H9 (cell line): ENCODE results near the gene BTG3. TPM values are rescaled to one million over a fixed set of nuclear protein-coding genes. Genes with fewer than 3 reads are reported as not detected.

Source experiments
- DNase-seq: peaks from one replicate; pipeline ENCODE4 v3.0.0-alpha.2; 2017
- H2AFZ ChIP-seq: one replicate; pipeline ENCODE4 v1.6.1; 2013; ENCODE audit warnings: mild to moderate bottlenecking, low read length, control low read depth, moderate library complexity
- H2AK5ac ChIP-seq: 2 replicates; pipeline ENCODE4 v1.6.1; 2013; ENCODE audit warnings: low read length, control low read depth, mixed read lengths; ENCODE audit not compliant: insufficient read length
- H2BK120ac ChIP-seq: one replicate; pipeline ENCODE4 v1.6.1; 2013; ENCODE audit warnings: low read depth, mild to moderate bottlenecking, low read length, control low read depth, inconsistent platforms; ENCODE audit not compliant: poor library complexity, severe bottlenecking
- H2BK12ac ChIP-seq: 2 replicates; pipeline ENCODE4 v1.6.1; 2013; ENCODE audit warnings: low read length, control low read depth, mixed read lengths, low read depth; ENCODE audit not compliant: insufficient read length
- H2BK15ac ChIP-seq: 2 replicates; pipeline ENCODE4 v1.6.1; 2013; ENCODE audit warnings: low read depth, low read length, control low read depth
- H2BK20ac ChIP-seq: one replicate; pipeline ENCODE4 v1.6.1; 2013; ENCODE audit warnings: low read depth, mild to moderate bottlenecking, low read length, control low read depth, inconsistent platforms; ENCODE audit not compliant: poor library complexity, severe bottlenecking
- H2BK5ac ChIP-seq: 2 replicates; pipeline ENCODE4 v1.6.1; 2013; ENCODE audit warnings: low read length, control low read depth, mixed read lengths; ENCODE audit not compliant: insufficient read length
- H3K14ac ChIP-seq: 2 replicates; pipeline ENCODE4 v1.6.1; 2013; ENCODE audit warnings: low read length, control low read depth; ENCODE audit not compliant: insufficient read depth
- H3K18ac ChIP-seq: 2 replicates; pipeline ENCODE4 v1.6.1; 2013; ENCODE audit warnings: low read depth, mild to moderate bottlenecking, mixed read lengths, low read length, control low read depth; ENCODE audit not compliant: insufficient read length
- H3K23ac ChIP-seq: 2 replicates; pipeline ENCODE4 v1.6.1; 2013; ENCODE audit warnings: low read length, control low read depth, mixed read lengths, low read depth; ENCODE audit not compliant: insufficient read length
- H3K23me2 ChIP-seq: 2 replicates; pipeline ENCODE4 v1.6.1; 2013; ENCODE audit warnings: low read depth, mild to moderate bottlenecking, mixed read lengths, low read length, control low read depth; ENCODE audit not compliant: insufficient read length, poor library complexity, severe bottlenecking
- H3K27ac ChIP-seq: 2 replicates; pipeline ENCODE4 v1.5.1; 2013; ENCODE audit warnings: low read length, control low read depth, mixed read lengths, low read depth; ENCODE audit not compliant: insufficient read length
- H3K27me3 ChIP-seq: 2 replicates; pipeline ENCODE4 v1.6.1; 2013; ENCODE audit warnings: low read length, control low read depth, inconsistent platforms; ENCODE audit not compliant: insufficient read depth
- H3K4ac ChIP-seq: 2 replicates; pipeline ENCODE4 v1.6.1; 2013; ENCODE audit warnings: low read depth, mild to moderate bottlenecking, control low read depth, inconsistent platforms, low read length, moderate library complexity
- H3K4me1 ChIP-seq: 2 replicates; pipeline ENCODE4 v1.6.1; 2013; ENCODE audit warnings: low read length, control low read depth, inconsistent platforms; ENCODE audit not compliant: insufficient read depth
- H3K4me2 ChIP-seq: 2 replicates; pipeline ENCODE4 v1.6.1; 2013; ENCODE audit warnings: low read length, control low read depth, mixed read lengths; ENCODE audit not compliant: insufficient read length, insufficient read depth
- H3K56ac ChIP-seq: 2 replicates; pipeline ENCODE4 v1.6.1; 2013; ENCODE audit warnings: low read depth, mild to moderate bottlenecking, mixed read lengths, low read length, control low read depth; ENCODE audit not compliant: insufficient read length
- H3K79me1 ChIP-seq: 2 replicates; pipeline ENCODE4 v1.6.1; 2013; ENCODE audit warnings: low read depth, mild to moderate bottlenecking, moderate library complexity, low read length, control low read depth, inconsistent platforms; ENCODE audit not compliant: insufficient read depth, poor library complexity, severe bottlenecking
- H3K79me2 ChIP-seq: 2 replicates; pipeline ENCODE4 v1.6.1; 2013; ENCODE audit warnings: low read length, control low read depth, inconsistent platforms; ENCODE audit not compliant: insufficient read depth
- H3K9ac ChIP-seq: 2 replicates; pipeline ENCODE4 v1.6.1; 2013; ENCODE audit warnings: low read length, control low read depth, mixed read lengths; ENCODE audit not compliant: insufficient read length; ENCODE audit errors: extremely low read depth
- H3K9me3 ChIP-seq: one replicate; pipeline ENCODE4 v1.6.1; 2013; ENCODE audit warnings: low read depth, low read length, inconsistent platforms; ENCODE audit not compliant: control insufficient read depth
- H3T11ph ChIP-seq: one replicate; pipeline ENCODE4 v1.6.1; 2013; ENCODE audit warnings: mild to moderate bottlenecking, low read length, control low read depth, inconsistent platforms
- H4K20me1 ChIP-seq: one replicate; pipeline ENCODE4 v1.6.1; 2013; ENCODE audit not compliant: control insufficient read depth, insufficient read length, insufficient read depth
- H4K5ac ChIP-seq: 2 replicates; pipeline ENCODE4 v1.6.1; 2013; ENCODE audit warnings: low read depth, mild to moderate bottlenecking, mixed read lengths, low read length, control low read depth; ENCODE audit not compliant: insufficient read length
- H4K8ac ChIP-seq: replicated peaks from 2 replicates; pipeline ENCODE4 v1.6.1; 2013; ENCODE audit warnings: low read length, control low read depth, mixed read lengths, low read depth; ENCODE audit not compliant: insufficient read length
- H4K91ac ChIP-seq: 2 replicates; pipeline ENCODE4 v1.6.1; 2013; ENCODE audit warnings: low read depth, mild to moderate bottlenecking, moderate library complexity, mixed read lengths, low read length, control low read depth; ENCODE audit not compliant: insufficient read length
- H3K27ac Mint-ChIP-seq, 3 experiments: 2 replicates in 2 of 3; 3 replicates in 1 of 3; pipeline ENCODE4 v1.8.0; 2020 to 2021; ENCODE audit warnings: mixed read lengths in 3 of 3, mild to moderate bottlenecking in 1 of 3, moderate library complexity in 1 of 3
- H3K27me3 Mint-ChIP-seq: 2 replicates; pipeline ENCODE4 v1.8.0; 2021; ENCODE audit warnings: low read depth, mild to moderate bottlenecking, moderate library complexity, mixed read lengths
- H3K36me3 Mint-ChIP-seq, 3 experiments: 2 replicates in 2 of 3; 3 replicates in 1 of 3; pipeline ENCODE4 v1.8.0; 2020 to 2021; ENCODE audit warnings: low read depth in 3 of 3, mixed read lengths in 3 of 3; ENCODE audit not compliant: insufficient read depth in 1 of 3
- H3K4me1 Mint-ChIP-seq, 2 experiments: 2 replicates each; pipeline ENCODE4 v1.8.0; 2020; ENCODE audit warnings: mixed read lengths in 2 of 2
- H3K4me3 Mint-ChIP-seq, 2 experiments: 2 replicates in 1 of 2; 3 replicates in 1 of 2; pipeline ENCODE4 v1.8.0; 2020 to 2021; ENCODE audit warnings: mild to moderate bottlenecking in 2 of 2, mixed read lengths in 2 of 2, moderate library complexity in 1 of 2
- H3K9me3 Mint-ChIP-seq, 2 experiments: 2 replicates in 1 of 2; 3 replicates in 1 of 2; pipeline ENCODE4 v1.8.0; 2020; ENCODE audit warnings: mild to moderate bottlenecking in 2 of 2, mixed read lengths in 2 of 2, moderate library complexity in 1 of 2
- WGBS: extraction: QIAGEN DNeasy Blood & Tissue Kit; methylation state at CpG from one replicate; pipeline ENCODE4 v1.1.7; 2013; ENCODE audit warnings: missing lambda C conversion rate, low lambda C conversion rate, mixed read lengths; ENCODE audit not compliant: insufficient read length; ENCODE audit errors: extremely low coverage; 5-methylcytosine and 5-hydroxymethylcytosine counted together
- total RNA-seq: library from RNA; stranded (reverse); gene quantifications from 2 replicates; pipeline ENCODE4 v1.2.1, GENCODE V29; 2021
- TF ChIP-seq, protein P1 (sequence below): fragments of 200-600 bp; sonication (generic); conservative IDR thresholded peaks from 3 replicates; pipeline ENCODE4 v1.8.0; 2021; ENCODE audit warnings: antibody characterized with exemption, mild to moderate bottlenecking

Gene BTG3
- total RNA-seq, 1 experiment from 2014 or later: 32.2 TPM

DNA sequence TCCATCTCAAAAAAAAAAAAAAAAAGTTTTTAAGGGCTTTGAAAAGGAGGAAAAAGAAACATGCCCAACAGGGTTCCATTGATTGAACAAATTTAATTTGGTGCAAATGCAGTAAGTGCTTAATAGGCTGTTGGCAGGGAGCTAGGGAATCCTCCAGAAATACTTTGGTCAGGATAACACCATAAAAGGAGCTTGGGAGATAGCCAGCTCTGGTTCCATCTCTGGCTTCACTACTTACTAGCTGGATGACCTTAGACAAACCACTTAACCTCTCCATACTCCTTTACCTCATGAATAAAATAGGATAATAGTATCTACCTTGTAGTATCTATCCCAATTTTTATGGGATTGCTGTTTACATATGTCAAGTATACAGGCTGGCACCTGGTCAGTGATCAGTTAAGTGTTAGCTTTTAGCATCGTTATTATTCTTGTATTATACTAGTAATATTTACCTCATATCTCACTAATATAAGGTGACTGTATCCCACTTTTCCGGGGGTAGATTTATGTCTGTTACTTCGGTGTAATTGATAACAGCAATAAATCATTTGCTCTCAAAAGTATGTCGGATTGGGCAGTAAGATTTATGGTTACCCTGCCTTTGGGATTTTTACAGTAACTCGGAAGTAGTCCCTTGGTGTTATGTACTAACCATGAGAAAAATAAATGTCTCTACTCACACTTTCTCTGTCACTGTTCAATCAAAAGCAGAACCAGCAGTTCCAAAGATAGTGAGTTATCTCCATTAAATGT, 36.4 kb downstream of the BTG3 start:
- no peaks in the 10 kb centered on the region for H3K79me2 ChIP-seq
- no peak overlapping the region for H2BK120ac ChIP-seq
- no peaks in the 10 kb centered on the region for H3K9me3 ChIP-seq
- no peak overlapping the region for H2BK5ac ChIP-seq
- no peak overlapping the region for H2BK20ac ChIP-seq
- H3K36me3 Mint-ChIP-seq: peaks cover 0 to 7% (median under 1%) of the 10 kb centered on the region in 3 experiments; a peak in 3 of 7 replicates
- no peak overlapping the region for H3K9ac ChIP-seq
- H3T11ph ChIP-seq: no peak overlapping the region
- H4K91ac ChIP-seq: no peak overlapping the region
- no peak overlapping the region for H4K5ac ChIP-seq
- H2BK12ac ChIP-seq: no peak overlapping the region
- no peaks in the 10 kb centered on the region for H3K4me1 ChIP-seq
- no peaks in the 10 kb centered on the region for H3K9me3 Mint-ChIP-seq
- H3K27ac Mint-ChIP-seq: no peak overlapping the region
- H3K27me3 Mint-ChIP-seq: no peaks in the 10 kb centered on the region
- no peaks in the 10 kb centered on the region for H3K4me1 Mint-ChIP-seq
- no peak overlapping the region for H3K56ac ChIP-seq
- H3K4ac ChIP-seq: no peak overlapping the region
- no peaks in the 10 kb centered on the region for H3K23me2 ChIP-seq
- DNase-seq: no peak
- H3K27me3 ChIP-seq: no peaks in the 10 kb centered on the region
- TF ChIP-seq, protein P1, sequence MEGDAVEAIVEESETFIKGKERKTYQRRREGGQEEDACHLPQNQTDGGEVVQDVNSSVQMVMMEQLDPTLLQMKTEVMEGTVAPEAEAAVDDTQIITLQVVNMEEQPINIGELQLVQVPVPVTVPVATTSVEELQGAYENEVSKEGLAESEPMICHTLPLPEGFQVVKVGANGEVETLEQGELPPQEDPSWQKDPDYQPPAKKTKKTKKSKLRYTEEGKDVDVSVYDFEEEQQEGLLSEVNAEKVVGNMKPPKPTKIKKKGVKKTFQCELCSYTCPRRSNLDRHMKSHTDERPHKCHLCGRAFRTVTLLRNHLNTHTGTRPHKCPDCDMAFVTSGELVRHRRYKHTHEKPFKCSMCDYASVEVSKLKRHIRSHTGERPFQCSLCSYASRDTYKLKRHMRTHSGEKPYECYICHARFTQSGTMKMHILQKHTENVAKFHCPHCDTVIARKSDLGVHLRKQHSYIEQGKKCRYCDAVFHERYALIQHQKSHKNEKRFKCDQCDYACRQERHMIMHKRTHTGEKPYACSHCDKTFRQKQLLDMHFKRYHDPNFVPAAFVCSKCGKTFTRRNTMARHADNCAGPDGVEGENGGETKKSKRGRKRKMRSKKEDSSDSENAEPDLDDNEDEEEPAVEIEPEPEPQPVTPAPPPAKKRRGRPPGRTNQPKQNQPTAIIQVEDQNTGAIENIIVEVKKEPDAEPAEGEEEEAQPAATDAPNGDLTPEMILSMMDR: no peak
- WGBS: no CpG with 5 or more reads among the region's 5 CpGs
- no peaks in the 10 kb centered on the region for H3K79me1 ChIP-seq
- H3K23ac ChIP-seq: no peak overlapping the region
- H2AFZ ChIP-seq: no peak overlapping the region
- no peak overlapping the region for H3K14ac ChIP-seq
- H2BK15ac ChIP-seq: no peak overlapping the region
- no peak overlapping the region for H3K4me2 ChIP-seq
- no peak overlapping the region for H3K18ac ChIP-seq
- H4K20me1 ChIP-seq: no peaks in the 10 kb centered on the region
- H3K4me3 Mint-ChIP-seq: no peak overlapping the region
- no peak overlapping the region for H2AK5ac ChIP-seq
- no peak overlapping the region for H4K8ac ChIP-seq
- no peak overlapping the region for H3K27ac ChIP-seq
